RWPE1 (cell line): Measurements from ENCODE around the gene ASF1A.

Experiments used
- CTCF ChIA-PET: fragments of 350-600 bp; sonication (Branson Sonifier 250); formaldehyde crosslinking; extraction: SDS; loops from one replicate; lab custom pipeline; 2021; lab: Yijun Ruan, JAX
- POLR2A ChIA-PET: fragments of 400-600 bp; formaldehyde crosslinking; extraction: SDS; loops from one replicate; lab custom pipeline; 2020; ENCODE audit warnings: antibody characterized with exemption; ENCODE audit not compliant: low non-redundant PET; lab: Yijun Ruan, JAX
- DNase-seq: peaks from one replicate; pipeline ENCODE4 v3.0.0; 2012; ENCODE audit warnings: low spot score
- H3K27ac ChIP-seq: fragments of 450-650 bp; 2 replicates; pipeline ENCODE4 v1.5.1; 2017
- TF ChIP-seq, protein P1 (sequence below): fragments of 450-650 bp; conservative IDR thresholded peaks from 2 replicates; pipeline ENCODE4 v1.5.1; 2017; ENCODE audit warnings: low read depth, mild to moderate bottlenecking

ASF1A gene

DNA sequence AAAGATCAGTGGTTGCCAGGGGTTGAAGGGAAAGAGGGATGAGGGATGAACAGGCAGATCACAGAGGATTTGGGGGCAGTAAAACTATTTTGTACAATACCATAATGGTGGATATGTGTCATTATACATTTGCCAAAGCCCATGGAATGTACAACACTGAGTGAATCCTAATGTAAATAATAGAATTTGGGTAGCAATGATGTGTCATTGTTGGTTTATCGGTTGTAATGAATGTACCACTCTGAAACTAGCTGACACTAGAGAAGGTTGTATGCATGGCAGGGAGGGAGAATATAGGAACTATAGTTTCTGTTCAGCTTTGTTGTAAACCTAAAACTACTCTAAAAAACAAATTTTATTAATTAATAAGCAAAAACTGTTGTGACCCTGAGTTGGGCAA is 17.8 kb upstream of the ASF1A start:
- DNase-seq, result no peak
- H3K27ac ChIP-seq, result no peak overlapping the region
- CTCF ChIA-PET, result no interaction called here
- TF ChIP-seq, protein P1, sequence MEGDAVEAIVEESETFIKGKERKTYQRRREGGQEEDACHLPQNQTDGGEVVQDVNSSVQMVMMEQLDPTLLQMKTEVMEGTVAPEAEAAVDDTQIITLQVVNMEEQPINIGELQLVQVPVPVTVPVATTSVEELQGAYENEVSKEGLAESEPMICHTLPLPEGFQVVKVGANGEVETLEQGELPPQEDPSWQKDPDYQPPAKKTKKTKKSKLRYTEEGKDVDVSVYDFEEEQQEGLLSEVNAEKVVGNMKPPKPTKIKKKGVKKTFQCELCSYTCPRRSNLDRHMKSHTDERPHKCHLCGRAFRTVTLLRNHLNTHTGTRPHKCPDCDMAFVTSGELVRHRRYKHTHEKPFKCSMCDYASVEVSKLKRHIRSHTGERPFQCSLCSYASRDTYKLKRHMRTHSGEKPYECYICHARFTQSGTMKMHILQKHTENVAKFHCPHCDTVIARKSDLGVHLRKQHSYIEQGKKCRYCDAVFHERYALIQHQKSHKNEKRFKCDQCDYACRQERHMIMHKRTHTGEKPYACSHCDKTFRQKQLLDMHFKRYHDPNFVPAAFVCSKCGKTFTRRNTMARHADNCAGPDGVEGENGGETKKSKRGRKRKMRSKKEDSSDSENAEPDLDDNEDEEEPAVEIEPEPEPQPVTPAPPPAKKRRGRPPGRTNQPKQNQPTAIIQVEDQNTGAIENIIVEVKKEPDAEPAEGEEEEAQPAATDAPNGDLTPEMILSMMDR, result no peak
- POLR2A ChIA-PET, result no interaction called here

GRCh38 chr6:118876814-118877213 is 17.1 kb upstream of the ASF1A start:
- DNase-seq, result no peak
- no peak overlapping the region for H3K27ac ChIP-seq
- CTCF ChIA-PET, result interaction anchor here (0.6 kb wide), 1 partner anchor 20 kb away, joined by 3 read pairs; no protein-coding TSS in a partner anchor
- TF ChIP-seq, protein P1, result no peak
- POLR2A ChIA-PET, result no interaction called here

DNA sequence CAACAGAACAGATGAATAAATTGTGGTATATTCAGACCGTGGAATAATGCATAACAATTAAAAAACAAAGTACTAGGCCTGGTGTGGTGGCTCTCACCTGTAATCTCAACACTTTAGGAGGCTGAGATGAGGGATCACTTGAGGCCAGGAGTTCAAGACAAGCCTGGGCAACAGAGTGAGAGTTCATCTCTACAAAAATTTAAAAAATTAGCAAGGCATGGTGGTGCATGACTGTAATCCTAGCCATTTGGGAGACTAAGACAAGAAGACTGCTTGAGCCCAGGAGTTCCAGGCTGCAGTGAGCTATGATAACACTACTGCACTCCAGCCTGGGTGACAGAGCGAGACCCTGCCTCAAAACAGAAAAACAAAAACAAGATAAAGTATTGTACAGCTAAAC is 16.1 kb upstream of the ASF1A start:
- DNase-seq, result no peak
- ChIA-PET POLR2A (no interaction called here), CTCF (no interaction called here)
- TF ChIP-seq, protein P1, result no peak
- H3K27ac ChIP-seq, result no peak overlapping the region

GRCh38 chr6:118881440-118882313 is 12.3 kb upstream of the ASF1A start:
- no peak overlapping the region for H3K27ac ChIP-seq
- TF ChIP-seq, protein P1, result no peak
- no peak for DNase-seq
- ChIA-PET CTCF (no interaction called here), POLR2A (no interaction called here)

DNA sequence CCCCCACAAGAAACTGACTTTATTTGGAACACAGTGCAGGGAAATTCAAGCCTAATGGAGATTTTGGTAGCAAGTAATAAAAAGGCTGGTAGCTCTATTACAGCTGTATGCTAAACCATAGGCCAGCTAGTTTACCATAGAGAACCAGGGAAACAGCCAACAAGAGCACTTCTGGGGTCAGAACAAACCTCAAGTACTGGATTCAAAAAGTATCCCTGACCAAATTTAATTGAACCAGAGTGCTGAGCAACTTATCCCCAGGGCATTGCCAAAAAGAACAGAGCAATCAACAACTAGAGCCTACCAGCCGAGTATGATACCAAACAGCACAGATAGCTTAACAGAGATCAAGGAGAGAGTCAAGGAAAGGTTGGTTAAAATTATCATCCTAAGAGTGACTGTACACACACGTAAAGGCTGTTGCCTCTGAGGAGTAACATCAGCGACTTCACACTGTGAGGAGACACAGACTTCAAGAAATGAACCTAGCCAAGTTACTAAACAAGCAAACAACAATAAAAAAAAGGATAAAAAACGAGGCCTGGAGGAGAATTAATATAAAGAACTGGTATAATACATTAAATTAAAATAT is 11.5 kb upstream of the ASF1A start:
- POLR2A ChIA-PET, result no interaction called here

DNA sequence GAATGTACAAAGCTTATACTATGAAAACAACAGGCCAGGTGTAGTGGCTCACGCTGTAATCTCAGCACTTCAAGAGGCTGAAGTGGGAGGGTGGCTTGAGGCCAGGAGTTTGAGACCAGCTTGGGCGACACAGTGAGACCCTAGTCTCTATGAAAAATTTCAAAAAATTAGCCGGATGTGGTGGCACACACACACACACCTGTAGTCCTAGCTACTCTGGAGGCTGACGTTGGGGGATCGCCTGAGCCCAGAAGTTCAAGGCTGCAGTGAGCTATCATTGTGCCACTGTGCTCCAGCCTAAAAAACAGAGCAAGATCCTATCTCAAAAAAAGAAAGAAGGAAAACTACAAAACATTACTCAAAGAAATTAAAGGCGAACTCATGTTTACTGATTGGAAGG is 7.3 kb upstream of the ASF1A start:
- POLR2A ChIA-PET, result no interaction called here
- TF ChIP-seq, protein P1, result no peak
- no peak overlapping the region for H3K27ac ChIP-seq
- CTCF ChIA-PET, result no interaction called here
- no peak for DNase-seq

More for the DNA sequence above, 11.5 kb upstream of the ASF1A start:
- TF ChIP-seq, protein P1, result no peak
- H3K27ac ChIP-seq, result no peak overlapping the region
- DNase-seq, result no peak
- CTCF ChIA-PET, result no interaction called here
